HEK293 (cell line): ENCODE data around the gene PELI3.

ENCODE experiments used
- CTCF ChIA-PET: fragments of 350-600 bp; formaldehyde crosslinking; extraction: SDS; loops from one replicate; lab custom pipeline; 2021; ENCODE audit warnings: antibody characterized with exemption; lab: Yijun Ruan, JAX
- POLR2A ChIA-PET: fragments of 300-600 bp; formaldehyde crosslinking; extraction: SDS; loops from one replicate; lab custom pipeline; 2020; ENCODE audit warnings: antibody characterized with exemption, inconsistent platforms; lab: Yijun Ruan, JAX
- H3K27ac ChIP-seq: fragments of 200-500 bp; sonication (Bioruptor generic); 2 replicates; pipeline ENCODE4 v1.5.1; 2014; ENCODE audit warnings: low read depth, low read length, control low read depth, inconsistent platforms; ENCODE audit errors: extremely low read depth
- H3K36me3 ChIP-seq, 2 experiments: fragments of 200-500 bp in 1 of 2; sonication (Bioruptor generic) in 1 of 2; 1 replicate in 1 of 2; 2 replicates in 1 of 2; pipeline ENCODE4 v1.5.1; 2014 to 2017; ENCODE audit warnings: inconsistent platforms in 2 of 2, low read length in 2 of 2; ENCODE audit not compliant: control insufficient read depth in 2 of 2, insufficient read depth in 1 of 2
- H3K4me1 ChIP-seq: fragments of 200-500 bp; sonication (Bioruptor generic); 2 replicates; pipeline ENCODE4 v1.5.1; 2014; ENCODE audit warnings: mild to moderate bottlenecking, low read length, inconsistent platforms; ENCODE audit not compliant: control insufficient read depth, insufficient read depth
- H3K4me3 ChIP-seq: 2 replicates; pipeline ENCODE4 v1.5.1; 2011; ENCODE audit warnings: low read depth, mild to moderate bottlenecking, control low read depth, low read length, moderate library complexity
- H3K9me3 ChIP-seq: fragments of 200-500 bp; sonication (Bioruptor generic); 2 replicates; pipeline ENCODE4 v1.5.1; 2014; ENCODE audit warnings: low read depth, low read length, inconsistent platforms; ENCODE audit not compliant: control insufficient read depth, insufficient read depth
- EGR2 ChIP-seq: fragments of 450-650 bp; formaldehyde crosslinking; IDR thresholded peaks from 2 replicates; pipeline ENCODE4 v1.5.1; 2016; ENCODE audit warnings: low read depth, missing biosample characterization, missing genetic modification characterization
- KLF10 ChIP-seq: fragments of 450-650 bp; IDR thresholded peaks from 2 replicates; pipeline ENCODE4 v1.5.1; 2018; ENCODE audit warnings: missing biosample characterization, mild to moderate bottlenecking, missing genetic modification characterization
- PATZ1 ChIP-seq: fragments of 450-650 bp; formaldehyde crosslinking; IDR thresholded peaks from 2 replicates; pipeline ENCODE4 v1.5.1; 2016; ENCODE audit warnings: missing biosample characterization, missing genetic modification characterization
- SCRT2 ChIP-seq: fragments of 450-650 bp; formaldehyde crosslinking; IDR thresholded peaks from 2 replicates; pipeline ENCODE4 v1.5.1; 2016; ENCODE audit warnings: missing biosample characterization, missing genetic modification characterization
- ZBTB17 ChIP-seq: fragments of 450-650 bp; formaldehyde crosslinking; IDR thresholded peaks from 2 replicates; pipeline ENCODE4 v1.5.1; 2016; ENCODE audit warnings: missing biosample characterization, missing genetic modification characterization
- ZEB2 ChIP-seq: fragments of 450-650 bp; formaldehyde crosslinking; IDR thresholded peaks from 2 replicates; pipeline ENCODE4 v1.5.1; 2016; ENCODE audit warnings: missing biosample characterization, missing genetic modification characterization
- ZFP41 ChIP-seq: fragments of 450-650 bp; formaldehyde crosslinking; IDR thresholded peaks from 2 replicates; pipeline ENCODE4 v1.5.1; 2016; ENCODE audit warnings: missing biosample characterization, missing genetic modification characterization, borderline replicate concordance
- ZNF280C ChIP-seq: fragments of 450-650 bp; formaldehyde crosslinking; IDR thresholded peaks from 2 replicates; pipeline ENCODE4 v1.5.1; 2016; ENCODE audit warnings: missing biosample characterization, missing genetic modification characterization
- ZNF341 ChIP-seq: fragments of 450-650 bp; formaldehyde crosslinking; IDR thresholded peaks from 2 replicates; pipeline ENCODE4; 2016; ENCODE audit warnings: low read depth, missing biosample characterization, missing genetic modification characterization
- ZNF416 ChIP-seq: fragments of 450-650 bp; formaldehyde crosslinking; IDR thresholded peaks from 2 replicates; pipeline ENCODE4 v1.5.1; 2016; ENCODE audit warnings: missing biosample characterization, missing genetic modification characterization
- ZNF433 ChIP-seq: fragments of 450-650 bp; formaldehyde crosslinking; IDR thresholded peaks from 2 replicates; pipeline ENCODE4 v1.5.1; 2016; ENCODE audit warnings: missing biosample characterization, missing genetic modification characterization, low read depth
- ZNF624 ChIP-seq: fragments of 450-650 bp; formaldehyde crosslinking; IDR thresholded peaks from 2 replicates; pipeline ENCODE4 v1.5.1; 2017; ENCODE audit warnings: missing biosample characterization, missing genetic modification characterization
- ZNF701 ChIP-seq: fragments of 450-650 bp; formaldehyde crosslinking; IDR thresholded peaks from 2 replicates; pipeline ENCODE4 v1.5.1; 2016; ENCODE audit warnings: missing biosample characterization, missing genetic modification characterization
- ZNF704 ChIP-seq: fragments of 450-650 bp; formaldehyde crosslinking; IDR thresholded peaks from 2 replicates; pipeline ENCODE4 v1.5.1; 2016; ENCODE audit warnings: missing biosample characterization, missing genetic modification characterization
- ZNF777 ChIP-seq: fragments of 450-650 bp; formaldehyde crosslinking; IDR thresholded peaks from 2 replicates; pipeline ENCODE4 v1.5.1; 2017; ENCODE audit warnings: missing biosample characterization, missing genetic modification characterization, borderline replicate concordance
- ZNF792 ChIP-seq: fragments of 450-650 bp; formaldehyde crosslinking; IDR thresholded peaks from 2 replicates; pipeline ENCODE4 v1.5.1; 2016; ENCODE audit warnings: missing biosample characterization, missing genetic modification characterization

Gene PELI3

GRCh38 chr11:66476173-66476840 lies 9.6 kb downstream of the PELI3 start (continued):
- no peak for TF ChIP-seq KLF10 (tag by site-specific recombination)
- TF ChIP-seq ZNF416 (tag by site-specific recombination): no peak
- no peak for TF ChIP-seq ZNF792 (tag by site-specific recombination)
- no peak for TF ChIP-seq ZNF280C (tag by site-specific recombination)
- no peak for TF ChIP-seq ZNF341 (tag by site-specific recombination)
- no peak for TF ChIP-seq ZEB2 (tag by site-specific recombination)
- no peak for TF ChIP-seq ZNF624

- Histone ChIP-seq H3K9me3 (no peaks in the 10 kb centered on the region), H3K27ac (no peak overlapping the region), H3K36me3 (peaks cover 0 to 35% of the 10 kb centered on the region in 2 experiments; a peak in 2 of 3 replicates), H3K4me1 (no peaks in the 10 kb centered on the region), H3K4me3 (no peak overlapping the region)
- ChIA-PET CTCF (interaction anchor here (0.8 kb wide), 1 partner anchor 68 kb away, joined by 4 read pairs; no protein-coding TSS in a partner anchor), POLR2A (interaction anchor here (0.9 kb wide), 1 partner anchor 10 kb away, joined by 7 read pairs; the partner anchor contains the start of gene PELI3)
- TF ChIP-seq ZFP41 (tag by site-specific recombination) (no peak), ZBTB17 (tag by site-specific recombination) (0 out of 2 replicates have a peak, but pooled peaks have one; percentile 25), PATZ1 (peak; percentile 35; the same call in 1 of the 2 replicates), EGR2 (tag by site-specific recombination) (no peak)
These were observed 10.1 kb downstream of the PELI3 start for GRCh38 chr11:66476841-66477251.

GRCh38 chr11:66477263-66478201 lies 10.8 kb downstream of the PELI3 start:
- no peaks in the 10 kb centered on the region for H3K9me3 ChIP-seq
- ChIA-PET CTCF (interaction anchor here (0.8 to 2.6 kb wide), 3 partner anchors 8 to 201 kb away, joined by 4 to 20 read pairs (median 9); partner anchors contain the start of gene RBM4B), POLR2A (interaction anchor here (3.1 to 3.6 kb wide), 2 partner anchors 9 to 38 kb away, joined by 17 to 64 read pairs; partner anchors contain the start of genes MRPL11 and PELI3)
- H3K27ac ChIP-seq: no peak overlapping the region
- no peak for TF ChIP-seq ZNF433 (tag by site-specific recombination)
- TF ChIP-seq ZNF701 (tag by site-specific recombination): no peak
- no peak for TF ChIP-seq ZNF777 (tag by site-specific recombination)
- TF ChIP-seq ZNF704 (tag by site-specific recombination): no peak
- TF ChIP-seq ZEB2 (tag by site-specific recombination): no peak
- peak; percentile 58 for TF ChIP-seq ZNF341 (tag by site-specific recombination)
- peak; percentile 56; the same call in 1 of the 2 replicates for TF ChIP-seq SCRT2
- no peaks in the 10 kb centered on the region for H3K4me1 ChIP-seq
- peaks cover 0 to 36% of the 10 kb centered on the region in 2 experiments; a peak in 2 of 3 replicates for H3K36me3 ChIP-seq
- H3K4me3 ChIP-seq: no peak overlapping the region
